OCI-LY1 (cell line): ENCODE data around the gene C2CD5.

Experiments used
- EZH2 ChIP-seq: fragments of 200-600 bp; sonication (generic), shearing (Covaris generic); IDR thresholded peaks from 2 replicates; pipeline ENCODE4 v1.8.0; 2017; ENCODE audit warnings: borderline replicate concordance, mixed run types, mild to moderate bottlenecking, antibody characterized with exemption, low read length, moderate library complexity, mixed read lengths
- TF ChIP-seq, protein P1 (sequence below): fragments of 200-600 bp; sonication (generic), shearing (Covaris generic); IDR thresholded peaks from 2 replicates; pipeline ENCODE4 v1.5.1; 2017; ENCODE audit warnings: mild to moderate bottlenecking, antibody characterized with exemption, low read length, moderate library complexity, mixed read lengths

- TF ChIP-seq, protein P1, sequence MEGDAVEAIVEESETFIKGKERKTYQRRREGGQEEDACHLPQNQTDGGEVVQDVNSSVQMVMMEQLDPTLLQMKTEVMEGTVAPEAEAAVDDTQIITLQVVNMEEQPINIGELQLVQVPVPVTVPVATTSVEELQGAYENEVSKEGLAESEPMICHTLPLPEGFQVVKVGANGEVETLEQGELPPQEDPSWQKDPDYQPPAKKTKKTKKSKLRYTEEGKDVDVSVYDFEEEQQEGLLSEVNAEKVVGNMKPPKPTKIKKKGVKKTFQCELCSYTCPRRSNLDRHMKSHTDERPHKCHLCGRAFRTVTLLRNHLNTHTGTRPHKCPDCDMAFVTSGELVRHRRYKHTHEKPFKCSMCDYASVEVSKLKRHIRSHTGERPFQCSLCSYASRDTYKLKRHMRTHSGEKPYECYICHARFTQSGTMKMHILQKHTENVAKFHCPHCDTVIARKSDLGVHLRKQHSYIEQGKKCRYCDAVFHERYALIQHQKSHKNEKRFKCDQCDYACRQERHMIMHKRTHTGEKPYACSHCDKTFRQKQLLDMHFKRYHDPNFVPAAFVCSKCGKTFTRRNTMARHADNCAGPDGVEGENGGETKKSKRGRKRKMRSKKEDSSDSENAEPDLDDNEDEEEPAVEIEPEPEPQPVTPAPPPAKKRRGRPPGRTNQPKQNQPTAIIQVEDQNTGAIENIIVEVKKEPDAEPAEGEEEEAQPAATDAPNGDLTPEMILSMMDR: no peak
- TF ChIP-seq EZH2: no peak
Measured at GRCh38 chr12:22488478-22488877, 55.9 kb downstream of the C2CD5 start.
